ENCODE results near the gene GREM2.

Gene GREM2

DNA sequence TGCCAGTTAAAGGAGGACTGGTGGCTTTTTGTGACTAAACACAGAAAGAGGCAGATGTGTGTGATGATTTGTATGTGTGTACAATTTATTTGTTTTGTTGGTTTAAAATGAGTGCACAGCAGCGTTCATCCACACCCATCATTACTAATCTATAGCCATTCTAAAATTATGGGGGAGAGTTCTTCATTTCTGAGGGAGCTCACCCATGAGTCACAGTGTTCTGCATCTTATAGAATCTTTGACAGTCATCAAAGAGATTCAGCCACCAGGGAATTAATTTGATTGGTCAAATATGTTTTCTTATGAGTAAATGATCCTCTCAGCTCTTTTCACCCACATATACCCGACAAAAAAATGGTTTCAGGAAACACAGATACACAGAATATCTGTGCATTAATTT is 147.9 kb downstream of the GREM2 start:
- Histone ChIP-seq H3K9me3 (ENCODE audit: insufficient read depth, low read length) (no peaks in the 10 kb centered on the region), H3K9ac (ENCODE audit: insufficient read length, low read depth) (no peak overlapping the region)
- TF ChIP-seq YY1 (IDR thresholded peaks at IDR 0.05; ENCODE audit: insufficient read depth, insufficient read length) = no peak
- no peak for TF ChIP-seq ZNF274 (IDR thresholded peaks at IDR 0.05; ENCODE audit: low read depth, low read length)
- TF ChIP-seq SUZ12 (IDR thresholded peaks at IDR 0.05; ENCODE audit: extremely low read depth, insufficient read depth, insufficient read length) = no peak

GRCh38 chr1:240462766-240463395 is 149.1 kb downstream of the GREM2 start:
- DNase-seq (ENCODE audit: low read depth, low spot score) = no peak
- no peaks in the 10 kb centered on the region for H3K4me1 ChIP-seq (ENCODE audit: insufficient read depth, insufficient read length)
- H3K4me3 ChIP-seq (ENCODE audit: insufficient read length, low read depth) = no peak overlapping the region
- no peaks in the 10 kb centered on the region for H3K27me3 ChIP-seq (ENCODE audit: insufficient read depth, insufficient read length)
- no peak overlapping the region for H3K9ac ChIP-seq (ENCODE audit: insufficient read length, low read depth)
- no peaks in the 10 kb centered on the region for H3K9me3 ChIP-seq (ENCODE audit: insufficient read depth, low read length)
- H3K36me3 ChIP-seq (ENCODE audit: insufficient read depth, insufficient read length, low read length) = no peaks in the 10 kb centered on the region
- TF ChIP-seq ZNF274 (IDR thresholded peaks at IDR 0.05; ENCODE audit: low read depth, low read length) = no peak
- TF ChIP-seq YY1 (IDR thresholded peaks at IDR 0.05; ENCODE audit: insufficient read depth, insufficient read length) = no peak
- no peak for TF ChIP-seq SUZ12 (IDR thresholded peaks at IDR 0.05; ENCODE audit: extremely low read depth, insufficient read depth, insufficient read length)

More for the DNA sequence above, 147.9 kb downstream of the GREM2 start:
- no peak for DNase-seq (ENCODE audit: low read depth, low spot score)
- H3K27me3 ChIP-seq (ENCODE audit: insufficient read depth, insufficient read length) = no peaks in the 10 kb centered on the region
- H3K4me1 ChIP-seq (ENCODE audit: insufficient read depth, insufficient read length) = no peaks in the 10 kb centered on the region
- H3K36me3 ChIP-seq (ENCODE audit: insufficient read depth, insufficient read length, low read length) = no peaks in the 10 kb centered on the region
- no peak overlapping the region for H3K4me3 ChIP-seq (ENCODE audit: insufficient read length, low read depth)

- H3K4me1 ChIP-seq (ENCODE audit: insufficient read depth, insufficient read length) = no peaks in the 10 kb centered on the region
- no peaks in the 10 kb centered on the region for H3K27me3 ChIP-seq (ENCODE audit: insufficient read depth, insufficient read length)
Measured at GRCh38 chr1:240462277-240462676, 149.7 kb downstream of the GREM2 start.

GRCh38 chr1:240457203-240457602 is 154.8 kb downstream of the GREM2 start:
- H3K27me3 ChIP-seq (ENCODE audit: insufficient read depth, insufficient read length) = no peaks in the 10 kb centered on the region
- H3K9ac ChIP-seq (ENCODE audit: insufficient read length, low read depth) = no peak overlapping the region
- no peak overlapping the region for H3K4me3 ChIP-seq (ENCODE audit: insufficient read length, low read depth)
- DNase-seq (ENCODE audit: low read depth, low spot score) = no peak
- no peaks in the 10 kb centered on the region for H3K9me3 ChIP-seq (ENCODE audit: insufficient read depth, low read length)
- no peaks in the 10 kb centered on the region for H3K36me3 ChIP-seq (ENCODE audit: insufficient read depth, insufficient read length, low read length)
- H3K4me1 ChIP-seq (ENCODE audit: insufficient read depth, insufficient read length) = no peaks in the 10 kb centered on the region
- TF ChIP-seq ZNF274 (IDR thresholded peaks at IDR 0.05; ENCODE audit: low read depth, low read length) (no peak), SUZ12 (IDR thresholded peaks at IDR 0.05; ENCODE audit: extremely low read depth, insufficient read depth, insufficient read length) (no peak), YY1 (IDR thresholded peaks at IDR 0.05; ENCODE audit: insufficient read depth, insufficient read length) (no peak)

More at GRCh38 chr1:240462277-240462676, 149.7 kb downstream of the GREM2 start:
- H3K4me3 ChIP-seq (ENCODE audit: insufficient read length, low read depth) = no peak overlapping the region
- H3K36me3 ChIP-seq (ENCODE audit: insufficient read depth, insufficient read length, low read length) = no peaks in the 10 kb centered on the region
- no peaks in the 10 kb centered on the region for H3K9me3 ChIP-seq (ENCODE audit: insufficient read depth, low read length)
- no peak for DNase-seq (ENCODE audit: low read depth, low spot score)
- no peak overlapping the region for H3K9ac ChIP-seq (ENCODE audit: insufficient read length, low read depth)
- TF ChIP-seq SUZ12 (IDR thresholded peaks at IDR 0.05; ENCODE audit: extremely low read depth, insufficient read depth, insufficient read length) = no peak
- no peak for TF ChIP-seq ZNF274 (IDR thresholded peaks at IDR 0.05; ENCODE audit: low read depth, low read length)
- no peak for TF ChIP-seq YY1 (IDR thresholded peaks at IDR 0.05; ENCODE audit: insufficient read depth, insufficient read length)

- TF ChIP-seq ZNF274 (IDR thresholded peaks at IDR 0.05; ENCODE audit: low read depth, low read length) (no peak), SUZ12 (IDR thresholded peaks at IDR 0.05; ENCODE audit: extremely low read depth, insufficient read depth, insufficient read length) (no peak), YY1 (IDR thresholded peaks at IDR 0.05; ENCODE audit: insufficient read depth, insufficient read length) (no peak)
- H3K9me3 ChIP-seq (ENCODE audit: insufficient read depth, low read length) = no peaks in the 10 kb centered on the region
- H3K27me3 ChIP-seq (ENCODE audit: insufficient read depth, insufficient read length) = no peaks in the 10 kb centered on the region
- no peak overlapping the region for H3K9ac ChIP-seq (ENCODE audit: insufficient read length, low read depth)
- DNase-seq (ENCODE audit: low read depth, low spot score) = peak; percentile 20
- no peaks in the 10 kb centered on the region for H3K4me1 ChIP-seq (ENCODE audit: insufficient read depth, insufficient read length)
- no peaks in the 10 kb centered on the region for H3K36me3 ChIP-seq (ENCODE audit: insufficient read depth, insufficient read length, low read length)
- no peak overlapping the region for H3K4me3 ChIP-seq (ENCODE audit: insufficient read length, low read depth)
Measured at GRCh38 chr1:240455228-240455821, 156.6 kb downstream of the GREM2 start.

DNA sequence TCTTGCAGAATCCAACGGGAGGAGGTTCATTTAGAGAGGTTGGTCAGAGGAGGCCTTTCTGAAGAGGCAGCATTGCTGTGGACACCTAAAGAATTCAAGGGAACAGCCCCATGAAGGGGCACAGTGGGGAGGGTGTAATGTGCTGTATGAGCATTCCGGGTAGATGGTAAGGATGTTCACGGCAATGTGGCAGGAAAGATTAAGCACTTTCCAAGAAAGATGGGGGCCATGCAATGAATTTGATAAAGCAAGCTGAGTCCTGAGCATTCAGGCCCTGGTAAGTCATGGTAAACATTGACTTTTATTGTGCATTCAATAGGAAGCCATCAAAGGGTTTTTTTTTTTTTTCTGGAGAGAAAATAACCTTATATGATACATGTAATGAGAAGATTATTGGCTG is 166.6 kb downstream of the GREM2 start:
- TF ChIP-seq SUZ12 (IDR thresholded peaks at IDR 0.05; ENCODE audit: extremely low read depth, insufficient read depth, insufficient read length) (no peak), ZNF274 (IDR thresholded peaks at IDR 0.05; ENCODE audit: low read depth, low read length) (no peak), YY1 (IDR thresholded peaks at IDR 0.05; ENCODE audit: insufficient read depth, insufficient read length) (no peak)
- no peak for DNase-seq (ENCODE audit: low read depth, low spot score)
- Histone ChIP-seq H3K27me3 (ENCODE audit: insufficient read depth, insufficient read length) (no peaks in the 10 kb centered on the region), H3K9me3 (ENCODE audit: insufficient read depth, low read length) (no peaks in the 10 kb centered on the region), H3K36me3 (ENCODE audit: insufficient read depth, insufficient read length, low read length) (no peaks in the 10 kb centered on the region), H3K9ac (ENCODE audit: insufficient read length, low read depth) (no peak overlapping the region), H3K4me3 (ENCODE audit: insufficient read length, low read depth) (no peak overlapping the region), H3K4me1 (ENCODE audit: insufficient read depth, insufficient read length) (no peaks in the 10 kb centered on the region)

DNA sequence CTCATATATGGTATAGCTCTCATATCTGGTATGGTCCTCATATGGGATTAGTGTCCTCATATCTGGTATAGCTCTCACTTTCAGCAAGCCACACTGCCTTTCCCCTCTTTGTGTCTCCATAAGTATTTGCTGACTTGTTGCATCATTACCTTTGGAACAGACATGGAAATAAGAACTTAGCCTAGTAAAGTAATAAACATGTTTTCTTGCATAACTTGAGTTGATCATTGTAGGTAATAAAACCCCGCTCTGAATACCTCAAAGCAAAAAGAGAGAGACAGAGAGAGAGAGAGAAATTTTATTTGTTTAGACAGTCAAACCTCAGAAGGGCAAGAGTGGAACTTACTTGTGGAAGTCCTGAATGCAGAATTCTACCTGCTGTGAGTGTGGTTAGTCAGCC is 170.3 kb downstream of the GREM2 start:
- Histone ChIP-seq H3K9me3 (ENCODE audit: insufficient read depth, low read length) (no peaks in the 10 kb centered on the region), H3K27me3 (ENCODE audit: insufficient read depth, insufficient read length) (no peaks in the 10 kb centered on the region), H3K36me3 (ENCODE audit: insufficient read depth, insufficient read length, low read length) (no peaks in the 10 kb centered on the region), H3K4me3 (ENCODE audit: insufficient read length, low read depth) (no peak overlapping the region), H3K4me1 (ENCODE audit: insufficient read depth, insufficient read length) (no peaks in the 10 kb centered on the region), H3K9ac (ENCODE audit: insufficient read length, low read depth) (no peak overlapping the region)
- DNase-seq (ENCODE audit: low read depth, low spot score) = no peak
- no peak for TF ChIP-seq YY1 (IDR thresholded peaks at IDR 0.05; ENCODE audit: insufficient read depth, insufficient read length)
- TF ChIP-seq ZNF274 (IDR thresholded peaks at IDR 0.05; ENCODE audit: low read depth, low read length) = no peak
- TF ChIP-seq SUZ12 (IDR thresholded peaks at IDR 0.05; ENCODE audit: extremely low read depth, insufficient read depth, insufficient read length) = no peak

Data from NT2/D1 (cell line).